ENCODE measurements around the gene CD300LB. TPM values are rescaled to one million over a fixed set of nuclear protein-coding genes. Genes with fewer than 3 reads are reported as not detected.

Gene CD300LB
- total RNA-seq, 1 experiment from 2014 or later, result not detected

DNA sequence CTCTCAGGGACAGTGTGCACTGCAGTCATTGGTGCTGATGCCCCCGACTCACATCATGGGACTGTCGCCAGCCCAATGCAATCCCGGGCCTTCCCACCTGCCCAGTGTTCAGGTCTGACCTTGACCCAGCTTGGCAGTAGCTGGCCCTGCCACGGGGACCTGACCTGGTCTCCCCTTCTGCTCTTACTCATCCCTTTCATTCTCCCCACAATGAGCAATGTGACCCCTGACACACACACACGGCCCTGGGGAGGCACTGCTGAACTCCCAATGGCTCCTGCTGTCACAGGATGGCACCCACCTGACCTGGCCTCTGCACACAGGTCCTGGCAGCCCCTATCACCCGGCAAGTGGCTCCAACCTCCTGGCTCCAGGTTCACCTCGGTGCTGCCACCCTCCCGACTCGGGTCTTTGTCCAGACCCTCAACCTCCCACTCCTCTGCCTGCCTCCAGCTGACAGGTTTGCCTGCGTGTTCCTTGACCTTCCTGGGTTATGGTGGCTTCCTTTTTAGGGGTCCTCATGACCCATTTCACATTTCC is 8.1 kb upstream of the CD300LB start:
- WGBS (ENCODE audit: extremely low coverage, insufficient read length, low lambda C conversion rate), result no CpG with 5 or more reads among the region's 10 CpGs
- no peak overlapping the region for H2BK20ac ChIP-seq (ENCODE audit: low read depth, low read length, poor library complexity, severe bottlenecking)
- H3K4me2 ChIP-seq (ENCODE audit: insufficient read depth, insufficient read length, low read length), result no peak overlapping the region
- Mint-ChIP-seq H3K27me3 (ENCODE audit: low read depth) (peaks cover 50% of the 10 kb centered on the region), H3K27ac (0 out of 7 replicates have a peak overlapping the region, but pooled peaks of 1 of the 3 experiments have one; percentile 25), H3K9me3 (no peaks in the 10 kb centered on the region; a peak in 2 of 5 replicates), H3K36me3 (ENCODE audit: insufficient read depth in 1 of 3, low read depth in 3 of 3) (no peaks in the 10 kb centered on the region; a peak in 1 of 7 replicates), H3K4me1 (no peaks in the 10 kb centered on the region), H3K4me3 (no peak overlapping the region)
- H2BK12ac ChIP-seq (ENCODE audit: insufficient read length, low read depth, low read length), result no peak overlapping the region
- no peak overlapping the region for H2BK120ac ChIP-seq (ENCODE audit: low read depth, low read length, poor library complexity, severe bottlenecking)
- H3K79me1 ChIP-seq (ENCODE audit: insufficient read depth, low read depth, low read length, poor library complexity, severe bottlenecking), result no peaks in the 10 kb centered on the region
- H3K4ac ChIP-seq (ENCODE audit: low read depth, low read length), result no peak overlapping the region
- no peak overlapping the region for H3K18ac ChIP-seq (ENCODE audit: insufficient read length, low read depth, low read length)
- H3K79me2 ChIP-seq (ENCODE audit: insufficient read depth, low read length), result no peaks in the 10 kb centered on the region
- DNase-seq, result no peak
- H3T11ph ChIP-seq (ENCODE audit: low read length), result no peak overlapping the region
- no peak overlapping the region for H4K91ac ChIP-seq (ENCODE audit: insufficient read length, low read depth, low read length)
- H4K8ac ChIP-seq (replicated peaks; ENCODE audit: insufficient read length, low read depth, low read length), result no peak overlapping the region
- TF ChIP-seq, protein P1, sequence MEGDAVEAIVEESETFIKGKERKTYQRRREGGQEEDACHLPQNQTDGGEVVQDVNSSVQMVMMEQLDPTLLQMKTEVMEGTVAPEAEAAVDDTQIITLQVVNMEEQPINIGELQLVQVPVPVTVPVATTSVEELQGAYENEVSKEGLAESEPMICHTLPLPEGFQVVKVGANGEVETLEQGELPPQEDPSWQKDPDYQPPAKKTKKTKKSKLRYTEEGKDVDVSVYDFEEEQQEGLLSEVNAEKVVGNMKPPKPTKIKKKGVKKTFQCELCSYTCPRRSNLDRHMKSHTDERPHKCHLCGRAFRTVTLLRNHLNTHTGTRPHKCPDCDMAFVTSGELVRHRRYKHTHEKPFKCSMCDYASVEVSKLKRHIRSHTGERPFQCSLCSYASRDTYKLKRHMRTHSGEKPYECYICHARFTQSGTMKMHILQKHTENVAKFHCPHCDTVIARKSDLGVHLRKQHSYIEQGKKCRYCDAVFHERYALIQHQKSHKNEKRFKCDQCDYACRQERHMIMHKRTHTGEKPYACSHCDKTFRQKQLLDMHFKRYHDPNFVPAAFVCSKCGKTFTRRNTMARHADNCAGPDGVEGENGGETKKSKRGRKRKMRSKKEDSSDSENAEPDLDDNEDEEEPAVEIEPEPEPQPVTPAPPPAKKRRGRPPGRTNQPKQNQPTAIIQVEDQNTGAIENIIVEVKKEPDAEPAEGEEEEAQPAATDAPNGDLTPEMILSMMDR (conservative IDR thresholded peaks at IDR 0.05), result no peak
- H3K14ac ChIP-seq (ENCODE audit: insufficient read depth, low read length), result no peak overlapping the region
- no peaks in the 10 kb centered on the region for H3K9me3 ChIP-seq (ENCODE audit: control insufficient read depth, low read depth, low read length)
- H2BK5ac ChIP-seq (ENCODE audit: insufficient read length, low read length), result no peak overlapping the region
- H2AK5ac ChIP-seq (ENCODE audit: insufficient read length, low read length), result no peak overlapping the region
- H3K23me2 ChIP-seq (ENCODE audit: insufficient read length, low read depth, low read length, poor library complexity, severe bottlenecking), result no peaks in the 10 kb centered on the region
- no peaks in the 10 kb centered on the region for H3K4me1 ChIP-seq (ENCODE audit: insufficient read depth, low read length)
- H2AFZ ChIP-seq (ENCODE audit: low read length), result no peak overlapping the region
- no peak overlapping the region for H3K27ac ChIP-seq (ENCODE audit: insufficient read length, low read depth, low read length)
- H4K20me1 ChIP-seq (ENCODE audit: control insufficient read depth, insufficient read depth, insufficient read length), result no peaks in the 10 kb centered on the region
- H4K5ac ChIP-seq (ENCODE audit: insufficient read length, low read depth, low read length), result no peak overlapping the region
- H3K9ac ChIP-seq (ENCODE audit: extremely low read depth, insufficient read length, low read length), result no peak overlapping the region
- H3K56ac ChIP-seq (ENCODE audit: insufficient read length, low read depth, low read length), result no peak overlapping the region
- no peak overlapping the region for H3K23ac ChIP-seq (ENCODE audit: insufficient read length, low read depth, low read length)
- H2BK15ac ChIP-seq (ENCODE audit: low read depth, low read length), result no peak overlapping the region
- H3K27me3 ChIP-seq (ENCODE audit: insufficient read depth, low read length), result no peaks in the 10 kb centered on the region
